Measurements from ENCODE around the gene IPMK. TPM values are rescaled to one million over a fixed set of nuclear protein-coding genes. Genes with fewer than 3 reads are reported as not detected.
A peak's percentile ranks its signal among the peaks of the same experiment; 100 is the strongest.

Gene IPMK
- total RNA-seq (1 to 10 TPM; 4.7 to 7.6 TPM), polyA plus RNA-seq (ENCODE audit: insufficient read length in 6 of 6) (1 to 10 TPM; 6.4 to 8.1 (median 6.9) TPM)
- long read RNA-seq, donor 1, full-length matches to known transcripts, result 5 of 5 reads
- long read RNA-seq, donor 1, partial matches to known transcripts, result 0 of 5 reads
- long read RNA-seq, donor 1, other reads (novel, unspliced or antisense), result 0 of 5 reads
- long read RNA-seq, donor 2, result 0 reads
- long read RNA-seq, donor 3, result 0 reads
- long read RNA-seq, donor 4, partial matches to known transcripts, result 0 of 1 reads
- long read RNA-seq, donor 4, other reads (novel, unspliced or antisense), result 1 of 1 reads
- long read RNA-seq, donor 5, full-length matches to known transcripts, result 1 of 1 reads
- long read RNA-seq, donor 5, partial matches to known transcripts, result 0 of 1 reads
- long read RNA-seq, donor 5, other reads (novel, unspliced or antisense), result 0 of 1 reads
- long read RNA-seq, donor 6, full-length matches to known transcripts, result 4 of 4 reads
- long read RNA-seq, donor 6, partial matches to known transcripts, result 0 of 4 reads
- long read RNA-seq, donor 6, other reads (novel, unspliced or antisense), result 0 of 4 reads
- long read RNA-seq, donor 7, full-length matches to known transcripts, result 2 of 63 reads
- long read RNA-seq, donor 7, partial matches to known transcripts, result 6 of 63 reads
- long read RNA-seq, donor 7, other reads (novel, unspliced or antisense), result 55 of 63 reads
- long read RNA-seq, donor 8, result 0 reads
- long read RNA-seq, donor 9, result 0 reads
- long read RNA-seq, donor 10, partial matches to known transcripts, result 0 of 2 reads
- long read RNA-seq, donor 10, other reads (novel, unspliced or antisense), result 2 of 2 reads
- long read RNA-seq, donor 11, full-length matches to known transcripts, result 2 of 135 reads
- long read RNA-seq, donor 11, partial matches to known transcripts, result 133 of 135 reads
- long read RNA-seq, donor 11, other reads (novel, unspliced or antisense), result 0 of 135 reads
- long read RNA-seq, donor 12, result 0 reads

GRCh38 chr10:58267713-58268453 lies at the start of gene IPMK:
Gene IPMK (minus strand): TSS chr10:58267894. CDS start chr10:58267611, 283 bp downstream.
- Histone ChIP-seq H3K4me3 (peak within 1 kb of the TSS; percentile 73 to 86), H3K4me1 (peaks cover 8 to 42% of the 10 kb centered on the region in 2 donors), H3K27ac (peak within 1 kb of the TSS; percentile 96 to 100), H3K9me3 (no peaks in the 10 kb centered on the region), H3K36me3 (no peaks in the 10 kb centered on the region), H3K27me3 (no peaks in the 10 kb centered on the region)
- peak; percentile 82 for ATAC-seq
- DNase-seq, result peak; percentile 90 to 99 (median 96)
- intact Hi-C loops (cut with DNase I), result no loop called here
- TF ChIP-seq, protein P1, sequence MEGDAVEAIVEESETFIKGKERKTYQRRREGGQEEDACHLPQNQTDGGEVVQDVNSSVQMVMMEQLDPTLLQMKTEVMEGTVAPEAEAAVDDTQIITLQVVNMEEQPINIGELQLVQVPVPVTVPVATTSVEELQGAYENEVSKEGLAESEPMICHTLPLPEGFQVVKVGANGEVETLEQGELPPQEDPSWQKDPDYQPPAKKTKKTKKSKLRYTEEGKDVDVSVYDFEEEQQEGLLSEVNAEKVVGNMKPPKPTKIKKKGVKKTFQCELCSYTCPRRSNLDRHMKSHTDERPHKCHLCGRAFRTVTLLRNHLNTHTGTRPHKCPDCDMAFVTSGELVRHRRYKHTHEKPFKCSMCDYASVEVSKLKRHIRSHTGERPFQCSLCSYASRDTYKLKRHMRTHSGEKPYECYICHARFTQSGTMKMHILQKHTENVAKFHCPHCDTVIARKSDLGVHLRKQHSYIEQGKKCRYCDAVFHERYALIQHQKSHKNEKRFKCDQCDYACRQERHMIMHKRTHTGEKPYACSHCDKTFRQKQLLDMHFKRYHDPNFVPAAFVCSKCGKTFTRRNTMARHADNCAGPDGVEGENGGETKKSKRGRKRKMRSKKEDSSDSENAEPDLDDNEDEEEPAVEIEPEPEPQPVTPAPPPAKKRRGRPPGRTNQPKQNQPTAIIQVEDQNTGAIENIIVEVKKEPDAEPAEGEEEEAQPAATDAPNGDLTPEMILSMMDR (IDR thresholded peaks at IDR 0.05), result no peak

DNA sequence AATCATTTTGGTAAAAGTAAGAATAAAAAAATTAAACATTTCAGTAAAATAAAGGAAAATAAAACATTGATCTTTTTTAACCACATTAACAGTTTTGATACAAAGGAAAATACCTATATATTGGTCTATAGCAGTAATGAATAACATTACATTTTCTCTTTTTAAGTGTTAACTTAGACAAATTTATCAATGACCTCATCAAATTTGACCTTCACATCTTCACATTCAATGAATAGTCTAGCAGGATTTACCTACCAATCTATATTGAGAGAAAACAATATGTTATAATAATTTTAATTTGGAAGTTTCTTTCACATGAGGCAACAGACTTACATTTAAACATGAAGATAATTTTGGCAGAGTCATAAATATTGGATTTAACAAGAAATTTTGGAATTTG lies 49.2 kb upstream of the IPMK start:
- Histone ChIP-seq H3K9me3 (no peaks in the 10 kb centered on the region), H3K36me3 (no peaks in the 10 kb centered on the region), H3K4me1 (peaks cover 0 to 1% of the 10 kb centered on the region in 2 donors), H3K27me3 (no peaks in the 10 kb centered on the region), H3K4me3 (no peak overlapping the region), H3K27ac (no peak overlapping the region)
- ATAC-seq, result no peak
- no peak for DNase-seq
- TF ChIP-seq, protein P1 (IDR thresholded peaks at IDR 0.05), result no peak
- intact Hi-C loops (cut with DNase I), result no loop called here

GRCh38 chr10:58311026-58311425 lies 43.3 kb upstream of the IPMK start:
- no peaks in the 10 kb centered on the region for H3K4me1 ChIP-seq
- DNase-seq (peak in 1 of 4 donors; percentile 25), ATAC-seq (peak; percentile 31)
- no peak overlapping the region for H3K4me3 ChIP-seq
- intact Hi-C loops (cut with DNase I), result no loop called here
- H3K36me3 ChIP-seq, result no peaks in the 10 kb centered on the region
- H3K27me3 ChIP-seq, result peaks cover 0 to 2% of the 10 kb centered on the region in 2 donors
- H3K27ac ChIP-seq, result no peak overlapping the region
- TF ChIP-seq, protein P1 (IDR thresholded peaks at IDR 0.05), result no peak
- H3K9me3 ChIP-seq, result no peaks in the 10 kb centered on the region

- Histone ChIP-seq H3K27me3 (peaks cover 0 to 3% of the 10 kb centered on the region in 2 donors), H3K4me3 (no peak overlapping the region), H3K4me1 (no peaks in the 10 kb centered on the region), H3K9me3 (no peaks in the 10 kb centered on the region), H3K36me3 (no peaks in the 10 kb centered on the region), H3K27ac (no peak overlapping the region)
- TF ChIP-seq, protein P1 (IDR thresholded peaks at IDR 0.05), result no peak
- DNase-seq, result no peak
- intact Hi-C loops (cut with DNase I), result no loop called here
- ATAC-seq, result no peak
These were observed 40.0 kb upstream of the IPMK start for GRCh38 chr10:58307676-58308075.
